Colonic mucosa (tissue), 4 donors: ENCODE data around the gene PKHD1. TPM values are rescaled to one million over a fixed set of nuclear protein-coding genes. Genes with fewer than 3 reads are reported as not detected.

Experiments
- DNase-seq: peaks from one replicate; pipeline ENCODE4 v3.0.0-alpha.2; 2020
- H3K27ac ChIP-seq: fragments of 200-600 bp; one replicate; pipeline ENCODE4 v1.8.0; 2021
- H3K27me3 ChIP-seq: fragments of 200-600 bp; one replicate; pipeline ENCODE4 v1.8.0; 2021
- H3K36me3 ChIP-seq: fragments of 200-600 bp; one replicate; pipeline ENCODE4 v1.8.0; 2021
- H3K4me1 ChIP-seq: fragments of 200-600 bp; one replicate; pipeline ENCODE4 v1.8.0; 2021; ENCODE audit warnings: mild to moderate bottlenecking
- H3K4me3 ChIP-seq: fragments of 200-600 bp; one replicate; pipeline ENCODE4 v1.8.0; 2021
- H3K9ac ChIP-seq, 2 donors: one replicate each; pipeline ENCODE4 v1.7.0; 2013; ENCODE audit warnings: control low read depth in 2 of 2, low read depth in 2 of 2, low read length in 2 of 2
- H3K9me3 ChIP-seq: fragments of 200-600 bp; one replicate; pipeline ENCODE4 v1.8.0; 2021
- CTCF ChIP-seq: fragments of 200-600 bp; IDR thresholded peaks from one replicate; pipeline ENCODE4 v1.8.0; 2022; ENCODE audit warnings: antibody characterized with exemption, mild to moderate bottlenecking
- intact Hi-C: fragments of 100-400 bp; cut with DNase I; formaldehyde crosslinking; loops from one replicate; pipeline ENCODE4 v1.14.1; 2022
- total RNA-seq, 2 donors: library from RNA; stranded (reverse); fragmentation: NEBNext Ultra II Directional in 1 of 2; extraction: Animal tissue kit (Norgen Biotek cat#: 25700) in 1 of 2; gene quantifications; one replicate each; pipeline ENCODE4 v1.2.1, GENCODE V29; 2021
- donor health status: healthy.
- donor health status: DM: no; HTN: no; CAD: no.
- donor health status: DM: no; HTN: no; CAD: no.

Gene PKHD1
- total RNA-seq, result under 1 TPM; 0.08 to 0.10 TPM

- intact Hi-C loops, result no loop called here
- Histone ChIP-seq H3K36me3 (no peaks in the 10 kb centered on the region), H3K27ac (no peak within 1 kb of the TSS), H3K9me3 (no peaks in the 10 kb centered on the region), H3K4me3 (no peak within 1 kb of the TSS), H3K4me1 (no peaks in the 10 kb centered on the region), H3K9ac (no peak within 1 kb of the TSS), H3K27me3 (no peaks in the 10 kb centered on the region)
- peak; percentile 55 for DNase-seq
- TF ChIP-seq CTCF, result peak; percentile 36
These were observed at the start of gene PKHD1 for GRCh38 chr6:52087498-52087999. Gene PKHD1, minus strand, starts transcription at chr6:52087613. Its CDS starts 2,680 bp downstream, at chr6:52084933.

GRCh38 chr6:52136934-52137467 lies 49.6 kb upstream of the PKHD1 start:
- Histone ChIP-seq H3K9ac (no peak overlapping the region), H3K27me3 (no peaks in the 10 kb centered on the region), H3K4me1 (no peaks in the 10 kb centered on the region), H3K4me3 (no peak overlapping the region), H3K36me3 (no peaks in the 10 kb centered on the region), H3K9me3 (no peaks in the 10 kb centered on the region), H3K27ac (no peak overlapping the region)
- no peak for DNase-seq
- no peak for TF ChIP-seq CTCF
- intact Hi-C loops, result no loop called here

- Histone ChIP-seq H3K27me3 (no peaks in the 10 kb centered on the region), H3K4me1 (no peaks in the 10 kb centered on the region), H3K4me3 (no peak overlapping the region), H3K36me3 (no peaks in the 10 kb centered on the region), H3K9ac (no peak overlapping the region), H3K9me3 (no peaks in the 10 kb centered on the region), H3K27ac (no peak overlapping the region)
- TF ChIP-seq CTCF, result no peak
- DNase-seq, result no peak
- intact Hi-C loops, result no loop called here
These were observed 48.6 kb upstream of the PKHD1 start for GRCh38 chr6:52136055-52136454.

- Histone ChIP-seq H3K4me3 (no peak overlapping the region), H3K27ac (no peak overlapping the region), H3K27me3 (no peaks in the 10 kb centered on the region), H3K9me3 (no peaks in the 10 kb centered on the region), H3K4me1 (no peaks in the 10 kb centered on the region), H3K36me3 (no peaks in the 10 kb centered on the region), H3K9ac (no peak overlapping the region)
- intact Hi-C loops, result no loop called here
- no peak for TF ChIP-seq CTCF
- no peak for DNase-seq
These were observed 47.8 kb upstream of the PKHD1 start for GRCh38 chr6:52135217-52135616.

GRCh38 chr6:52134011-52134410 lies 46.6 kb upstream of the PKHD1 start:
- intact Hi-C loops, result no loop called here

More at GRCh38 chr6:52134011-52134410, 46.6 kb upstream of the PKHD1 start:
- no peaks in the 10 kb centered on the region for H3K36me3 ChIP-seq
- no peaks in the 10 kb centered on the region for H3K9me3 ChIP-seq
- DNase-seq, result no peak
- H3K9ac ChIP-seq, result no peak overlapping the region
- no peak for TF ChIP-seq CTCF
- no peak overlapping the region for H3K4me3 ChIP-seq
- no peaks in the 10 kb centered on the region for H3K4me1 ChIP-seq
- no peaks in the 10 kb centered on the region for H3K27me3 ChIP-seq
- no peak overlapping the region for H3K27ac ChIP-seq
